Gastrocnemius medialis (tissue), 4 donors: ENCODE measurements around the gene LITAF.

Experiments used
- CTCF ChIP-seq, 5 experiments: fragments of 450-650 bp in 3 of 5; fragments of 200-600 bp in 2 of 5; sonication (generic) in 2 of 5; IDR thresholded peaks in 4 of 5; conservative IDR thresholded peaks in 1 of 5; 1 replicate in 4 of 5; 2 replicates in 1 of 5; pipeline ENCODE4 v1.5.1; 2016 to 2019; ENCODE audit warnings: antibody characterized with exemption in 5 of 5, mild to moderate bottlenecking in 3 of 5, moderate library complexity in 3 of 5
- POLR2A ChIP-seq, 2 donors: fragments of 450-650 bp; IDR thresholded peaks; one replicate each; pipeline ENCODE4 v1.6.1; 2017; ENCODE audit warnings: antibody characterized with exemption in 2 of 2, mild to moderate bottlenecking in 2 of 2, moderate library complexity in 2 of 2

- TF ChIP-seq POLR2A (IDR thresholded peaks at IDR 0.05), result no peak
- no peak for TF ChIP-seq CTCF (IDR thresholded peaks at IDR 0.05 in 4 of 5, conservative IDR thresholded peaks at IDR 0.05 in 1 of 5)
Observed at GRCh38 chr16:11514283-11514682, 72.4 kb downstream of the LITAF start.
